Fibroblast of peridontal ligament (primary cell): ENCODE measurements around the gene IER3.

Experiments
- DNase-seq: peaks from one replicate; pipeline ENCODE4 v3.0.0-alpha.2; 2010; ENCODE audit errors: extremely low read depth

IER3 gene, protein sequence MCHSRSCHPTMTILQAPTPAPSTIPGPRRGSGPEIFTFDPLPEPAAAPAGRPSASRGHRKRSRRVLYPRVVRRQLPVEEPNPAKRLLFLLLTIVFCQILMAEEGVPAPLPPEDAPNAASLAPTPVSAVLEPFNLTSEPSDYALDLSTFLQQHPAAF

DNA sequence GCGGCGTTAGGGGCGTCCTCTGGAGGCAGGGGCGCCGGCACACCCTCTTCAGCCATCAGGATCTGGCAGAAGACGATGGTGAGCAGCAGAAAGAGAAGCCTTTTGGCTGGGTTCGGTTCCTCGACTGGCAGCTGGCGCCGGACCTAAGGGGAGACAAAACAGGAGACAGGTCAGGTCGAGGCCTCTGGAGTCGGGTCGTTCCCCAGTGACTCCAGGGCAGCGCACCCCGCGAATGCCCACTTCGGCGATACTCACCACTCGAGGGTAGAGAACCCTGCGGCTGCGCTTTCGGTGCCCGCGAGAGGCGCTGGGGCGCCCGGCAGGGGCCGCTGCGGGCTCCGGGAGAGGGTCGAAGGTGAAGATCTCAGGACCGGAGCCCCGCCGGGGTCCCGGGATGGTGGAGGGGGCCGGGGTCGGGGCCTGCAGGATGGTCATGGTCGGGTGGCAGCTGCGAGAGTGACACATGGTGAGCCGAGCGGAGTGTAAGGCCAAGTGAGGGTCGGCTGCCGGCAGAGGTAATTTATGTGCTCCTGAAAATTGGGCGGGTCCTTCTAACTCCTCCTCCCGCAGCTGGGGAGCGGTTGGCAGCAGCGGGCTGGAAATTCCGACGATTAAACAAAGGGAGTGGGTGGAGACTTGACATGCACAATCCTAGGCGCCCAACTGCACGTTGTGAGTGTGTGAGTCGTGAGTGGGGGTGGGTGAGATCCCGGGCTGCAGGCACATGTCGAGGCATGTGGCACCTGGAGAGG lies at the start of gene IER3:
Gene IER3 (minus strand): TSS at position 494 of the 752 bp plus-strand sequence. CDS start 29 bp downstream, at position 465.
- peak; percentile 86 for DNase-seq

DNA sequence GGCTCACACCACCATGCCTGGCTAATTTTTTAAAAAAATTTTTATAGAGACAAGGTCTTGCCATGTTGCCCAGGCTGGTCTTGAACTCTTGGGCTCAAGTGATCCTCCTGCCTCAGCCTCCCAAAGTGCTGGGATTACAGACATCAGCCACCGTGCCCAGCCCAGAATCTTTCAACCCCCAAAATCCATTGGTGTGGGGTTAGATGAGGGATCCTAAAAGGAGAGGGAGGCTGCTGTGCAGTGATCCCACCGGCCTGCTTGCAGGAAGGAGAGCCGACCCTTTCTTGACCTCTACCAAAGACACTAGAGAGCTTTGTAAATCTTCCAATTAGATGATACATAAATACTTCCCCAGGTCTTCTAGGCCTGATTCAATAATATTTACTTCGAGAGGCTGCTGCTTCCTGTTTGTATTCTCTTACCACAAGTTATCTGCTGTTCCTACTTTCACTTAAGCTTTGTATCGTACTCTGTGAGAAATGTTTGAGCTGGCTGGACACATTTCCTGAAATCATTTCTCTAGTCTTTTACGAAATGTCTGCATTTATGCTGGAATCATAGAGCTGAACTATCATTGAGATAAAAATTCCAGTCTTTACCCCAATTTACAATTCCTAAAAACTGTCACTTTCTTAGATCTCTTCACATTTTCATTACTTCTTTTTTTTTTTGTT lies 49.3 kb upstream of the IER3 start:
- peak; percentile 70 for DNase-seq

DNA sequence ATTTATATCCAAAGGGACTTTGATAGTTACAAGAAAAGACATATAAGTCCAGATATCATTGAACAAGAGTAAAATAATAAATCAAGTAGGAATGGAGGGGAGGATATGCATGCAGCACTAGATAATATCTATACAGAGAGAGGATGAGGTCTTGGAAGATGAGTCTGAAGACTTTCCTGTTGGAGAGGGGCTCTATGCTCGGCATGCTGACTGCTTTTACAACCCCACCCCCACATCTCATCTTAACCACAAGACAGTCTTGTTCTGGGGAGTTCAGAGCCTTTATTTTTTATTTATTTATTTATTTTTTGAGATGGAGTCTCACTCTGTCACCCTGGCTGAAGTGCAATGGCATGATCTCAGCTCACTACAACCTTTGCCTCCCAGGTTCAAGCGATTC lies 48.4 kb upstream of the IER3 start:
- no peak for DNase-seq

DNA sequence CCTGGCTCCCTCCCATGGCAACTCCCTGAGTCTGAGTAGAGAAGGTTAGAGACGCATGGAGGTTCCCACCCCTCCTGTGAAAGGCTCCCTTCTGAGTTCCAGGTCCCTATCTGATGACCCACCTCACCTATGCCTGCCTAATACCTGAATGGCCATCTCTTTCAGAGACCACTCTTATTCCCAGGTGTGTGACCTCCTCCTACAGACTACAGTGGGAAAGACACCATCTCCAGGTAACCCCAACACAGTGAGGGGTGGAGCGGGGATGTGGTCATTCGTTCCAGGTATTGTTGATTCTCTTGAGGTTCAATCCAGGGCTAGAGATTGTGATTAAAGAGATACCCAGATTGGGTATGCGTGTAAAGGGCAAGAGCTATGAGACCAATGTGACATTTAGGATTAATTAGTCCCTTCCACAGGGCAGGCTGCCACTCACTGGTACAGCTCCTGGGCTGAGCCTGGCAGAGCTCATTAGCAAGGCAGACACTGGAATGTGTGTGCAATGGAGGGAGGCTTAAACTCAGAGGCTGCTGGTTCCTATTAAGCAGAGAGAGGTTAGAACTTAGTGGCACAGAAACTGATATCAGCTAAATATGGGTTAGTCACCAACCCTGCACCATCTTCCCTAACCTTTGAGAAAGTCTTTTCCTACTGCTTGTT lies 46.5 kb upstream of the IER3 start:
- DNase-seq, result no peak

DNA sequence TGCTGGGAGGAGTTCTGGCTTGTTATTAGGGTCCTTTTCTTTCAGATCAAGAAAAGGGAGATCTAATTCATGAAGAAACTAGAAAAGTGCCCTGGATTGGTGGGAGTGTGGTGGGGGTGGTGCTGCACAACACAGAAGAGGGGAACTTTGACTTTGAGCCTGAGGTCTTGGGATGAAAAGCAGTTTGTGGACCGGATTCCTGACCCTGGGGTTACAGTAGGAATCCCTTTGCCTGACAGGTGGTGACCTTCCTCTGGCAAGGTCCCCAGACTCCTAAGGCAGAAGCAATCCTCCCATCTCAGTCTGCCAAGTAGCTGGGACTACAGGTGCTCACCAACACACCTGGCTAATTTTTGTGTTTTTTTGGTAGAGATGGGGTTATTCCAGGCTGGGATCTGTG lies 45.3 kb upstream of the IER3 start:
- no peak for DNase-seq

DNA sequence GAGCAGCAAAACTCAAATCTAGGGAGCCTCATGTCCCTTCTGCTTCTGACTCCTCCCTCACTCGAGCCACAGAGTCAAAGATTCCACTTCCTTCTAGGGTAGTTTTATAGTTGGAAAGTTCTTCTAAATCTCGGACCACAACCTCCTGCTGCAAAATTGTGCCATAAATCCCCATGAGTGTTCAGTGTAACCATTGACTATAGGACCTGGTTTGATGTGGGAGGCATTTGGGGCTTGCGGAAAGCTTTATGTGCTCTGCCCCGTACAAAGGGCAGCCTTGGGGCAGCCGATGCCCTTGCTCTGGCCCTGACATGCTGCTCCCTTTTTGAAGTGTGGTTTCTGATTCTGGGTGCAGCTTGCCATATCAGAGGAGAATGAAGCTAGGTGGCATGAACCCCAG lies 43.6 kb upstream of the IER3 start:
- peak; percentile 84 for DNase-seq

DNA sequence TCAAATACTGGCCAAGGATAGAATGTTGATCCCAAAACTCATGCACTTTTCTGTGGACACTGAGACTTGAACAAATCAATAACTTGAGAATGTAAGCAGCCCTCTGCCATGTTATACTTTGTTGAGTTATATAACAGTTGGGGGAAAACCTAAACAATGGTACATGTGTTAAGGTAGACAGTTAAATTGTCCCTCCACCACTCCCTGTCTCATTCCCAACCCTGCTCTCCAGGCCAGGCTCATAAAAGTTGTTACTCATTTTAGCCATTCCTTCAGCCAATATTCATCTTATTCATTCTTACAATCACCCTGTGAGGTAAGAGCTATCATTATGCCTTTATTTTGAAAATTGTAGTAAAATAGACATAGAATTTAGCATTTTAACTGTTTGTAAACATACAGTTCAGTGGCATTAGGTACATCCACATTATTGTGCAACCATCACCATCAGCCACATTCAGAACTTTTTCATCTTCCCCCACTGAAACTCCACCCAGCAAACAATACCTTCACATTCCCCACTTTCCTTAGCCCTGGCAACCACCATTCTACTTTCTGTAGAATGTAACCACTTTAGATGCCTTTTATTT lies 38.2 kb upstream of the IER3 start:
- peak; percentile 56 for DNase-seq

DNA sequence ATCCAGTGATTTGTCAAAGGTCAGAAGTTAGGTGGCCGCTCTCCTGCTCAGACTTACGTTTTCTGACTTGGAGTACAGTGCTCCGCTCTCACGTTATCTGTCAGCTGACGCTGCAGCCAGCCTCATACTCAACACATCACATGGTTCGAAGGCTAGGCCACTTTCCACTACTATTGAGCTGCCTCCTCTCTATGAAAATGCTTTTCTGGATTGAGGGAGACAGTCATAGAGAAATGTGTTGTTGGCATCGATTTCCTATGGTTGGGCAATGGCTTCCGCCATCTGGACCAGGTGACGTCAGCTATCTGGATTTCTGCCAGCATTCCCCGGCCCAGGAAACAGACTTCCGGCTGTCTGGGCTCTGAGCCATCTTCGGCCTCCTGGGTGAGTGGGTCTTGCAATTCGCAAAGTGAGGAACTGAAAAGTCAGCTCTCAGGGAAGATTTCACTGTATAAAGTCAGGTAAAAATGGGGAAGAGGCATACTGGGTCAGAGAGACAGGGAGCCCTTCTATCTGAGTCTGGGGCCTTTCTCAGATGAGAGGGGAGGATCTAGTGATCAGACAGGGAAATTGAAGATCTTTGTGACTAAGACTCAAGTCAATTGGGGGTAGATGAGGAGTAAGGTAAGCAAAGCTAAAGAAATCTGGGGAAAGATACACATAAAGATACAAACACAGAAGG lies 37.5 kb upstream of the IER3 start:
- peak; percentile 100 for DNase-seq

DNA sequence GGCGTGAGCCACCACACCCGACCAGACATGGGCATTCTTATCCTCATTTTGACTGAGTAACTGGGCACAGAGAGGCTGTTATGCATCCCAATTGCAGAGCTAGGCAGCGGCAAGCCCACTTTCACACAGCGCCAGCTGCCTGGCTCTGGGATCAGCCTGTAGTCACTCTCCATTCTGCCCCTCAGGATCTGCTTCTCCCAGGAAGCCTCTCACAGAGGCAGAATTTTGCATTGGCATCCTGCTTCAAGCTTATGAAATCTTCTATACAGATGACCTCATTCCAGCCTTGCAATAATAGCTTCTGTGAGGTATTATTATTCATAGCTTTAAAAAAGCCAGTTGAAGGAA lies 37.0 kb upstream of the IER3 start:
- no peak for DNase-seq

DNA sequence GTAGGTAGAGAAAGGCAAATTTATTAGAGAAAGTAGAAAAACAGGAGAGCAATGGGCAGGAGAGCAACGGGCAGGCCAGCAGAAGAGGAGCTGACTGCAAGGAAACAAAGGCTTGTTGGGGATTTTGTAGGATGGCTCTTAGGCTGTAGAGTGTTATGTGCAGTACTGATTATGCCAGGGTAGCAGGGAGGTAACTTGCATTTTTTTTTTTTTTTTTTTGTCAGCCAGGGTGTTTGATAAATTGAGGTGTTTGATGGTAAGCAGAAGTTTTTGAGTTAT lies 36.2 kb upstream of the IER3 start:
- no peak for DNase-seq

DNA sequence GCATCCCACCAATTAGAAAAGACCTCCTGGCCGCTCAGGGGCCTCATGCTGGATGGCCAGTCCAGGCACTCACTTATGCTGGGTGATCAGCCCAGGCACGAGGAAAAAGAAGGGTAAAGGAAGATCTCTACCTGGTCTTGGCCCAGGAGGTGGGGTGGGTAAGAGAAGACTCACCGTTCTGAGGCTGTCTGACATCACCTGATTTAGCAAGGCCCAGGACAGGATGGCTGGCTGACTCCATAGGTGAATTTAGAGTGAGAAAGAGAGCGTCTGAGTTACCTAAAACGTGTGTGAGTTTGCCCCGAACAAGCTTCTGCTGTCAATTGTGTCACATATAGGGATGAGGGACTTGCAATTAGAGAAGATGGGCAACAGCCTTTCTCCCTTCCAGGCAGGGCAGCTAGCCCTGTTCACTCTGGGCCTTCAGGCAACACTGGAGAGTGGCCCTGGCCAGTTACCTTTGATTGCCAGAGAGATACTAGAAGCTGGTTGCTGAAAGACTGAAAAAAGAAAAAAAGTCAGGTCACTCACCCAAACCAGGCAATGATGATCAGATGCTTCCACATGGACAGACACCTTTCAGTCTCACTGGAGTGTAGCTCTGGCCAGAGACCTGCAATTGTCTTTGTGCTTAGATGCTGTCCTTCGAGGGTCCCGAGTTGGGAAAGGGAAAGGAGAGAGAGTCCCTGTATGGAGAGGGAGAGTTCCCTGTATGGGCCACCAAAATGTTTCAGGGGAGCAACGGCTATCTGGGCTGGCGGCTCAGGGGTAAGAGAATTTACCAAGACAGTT lies 35.7 kb upstream of the IER3 start:
- DNase-seq, result no peak

DNA sequence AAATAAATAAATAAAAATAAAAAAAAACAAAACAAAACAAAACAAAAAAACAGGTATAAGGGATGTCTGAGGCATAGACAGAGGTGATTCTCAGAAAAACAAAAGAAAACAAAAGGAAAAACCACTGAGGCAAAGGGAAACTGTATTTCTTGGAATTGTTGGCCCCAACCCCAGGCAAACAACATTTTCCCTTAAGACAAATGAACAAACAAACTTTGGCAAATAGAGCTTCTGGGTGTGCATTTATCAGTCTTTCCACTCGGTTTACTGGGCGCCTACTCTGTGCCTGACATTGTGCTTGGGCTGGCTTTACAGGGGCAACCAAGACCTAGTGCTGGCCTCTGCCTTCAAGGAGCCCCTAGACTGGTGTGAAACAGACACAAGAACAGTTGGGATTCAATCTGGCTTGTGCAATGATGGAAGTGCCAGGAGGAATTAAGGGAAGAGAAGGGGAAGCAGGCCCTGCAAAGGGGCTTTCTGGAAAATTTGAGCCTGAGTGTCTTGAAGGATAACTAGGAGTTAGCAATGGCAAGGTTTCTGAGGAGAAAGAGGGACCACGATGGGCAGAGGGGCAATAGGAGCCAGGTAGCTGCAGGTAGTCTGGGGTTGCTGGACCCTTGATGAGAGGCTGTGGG lies 33.8 kb upstream of the IER3 start:
- no peak for DNase-seq

DNA sequence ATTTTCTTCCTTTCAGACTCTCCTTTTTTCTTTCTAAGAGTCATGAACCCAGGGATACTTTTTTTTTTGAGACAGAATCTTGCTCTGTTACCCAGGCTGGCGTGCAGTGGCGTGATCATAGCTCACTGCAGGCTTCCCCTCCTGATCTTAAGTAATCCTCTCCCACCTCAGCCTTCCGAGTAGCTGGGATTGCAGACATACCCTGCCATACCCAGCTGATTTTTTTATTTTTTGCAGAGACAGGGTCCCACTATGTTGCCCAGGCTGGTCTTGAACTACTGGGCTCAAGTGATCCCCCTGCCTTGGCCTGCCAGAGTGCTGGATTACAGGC lies 32.8 kb upstream of the IER3 start:
- no peak for DNase-seq

DNA sequence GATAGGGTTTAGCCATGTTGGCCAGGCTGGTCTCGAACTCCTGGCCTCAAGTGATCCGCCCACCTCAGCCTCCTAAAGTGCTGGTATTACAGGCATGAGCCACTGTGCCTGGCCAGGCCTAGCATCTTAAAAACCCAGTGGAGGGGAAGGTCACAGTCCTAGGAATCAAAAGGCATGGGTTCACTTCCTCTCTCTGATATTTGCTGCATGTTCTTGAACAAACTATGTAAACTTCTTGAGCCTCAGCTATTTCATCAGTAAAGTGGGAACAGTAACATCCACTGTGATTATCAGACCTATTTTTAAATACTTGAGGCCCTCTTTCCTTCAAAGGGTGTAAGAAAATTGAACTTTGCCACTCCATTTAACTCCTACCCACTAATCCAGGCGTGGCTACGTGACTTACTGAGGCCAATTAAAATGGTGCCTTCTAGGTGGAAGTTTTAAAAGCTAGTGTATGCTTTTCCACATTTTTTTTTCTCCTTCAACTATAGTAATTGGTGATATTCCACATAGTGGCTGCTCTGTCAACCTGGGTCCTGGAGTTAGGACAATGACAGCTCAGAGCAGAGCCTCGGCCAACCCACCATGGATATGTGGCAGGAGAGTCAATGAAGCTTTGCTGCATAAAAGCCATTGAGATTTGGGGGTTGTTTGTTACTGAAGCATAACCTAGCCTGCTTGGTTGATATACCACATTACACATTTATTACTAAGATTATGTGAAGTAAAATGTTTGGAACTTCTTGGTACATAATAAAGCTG lies 32.2 kb upstream of the IER3 start:
- DNase-seq, result no peak

DNA sequence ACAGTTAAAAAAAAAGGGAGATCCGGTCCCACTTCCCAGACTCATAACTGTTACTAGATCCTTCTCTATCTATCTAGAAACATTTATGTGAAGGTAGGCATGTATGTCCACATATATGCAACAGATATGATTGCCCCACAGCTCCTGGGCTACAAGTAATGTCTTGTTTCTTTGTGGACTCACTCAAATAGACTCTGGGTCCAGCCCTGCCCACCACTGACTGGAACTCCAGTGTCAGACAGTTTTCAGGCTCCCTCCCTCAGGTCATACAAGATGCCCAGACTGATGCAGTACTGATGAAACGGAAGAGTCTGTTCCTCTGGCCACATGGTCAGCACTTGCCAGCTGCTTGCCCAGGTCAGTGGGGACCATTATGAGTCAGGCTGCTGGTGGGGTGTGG lies 30.8 kb upstream of the IER3 start:
- no peak for DNase-seq

DNA sequence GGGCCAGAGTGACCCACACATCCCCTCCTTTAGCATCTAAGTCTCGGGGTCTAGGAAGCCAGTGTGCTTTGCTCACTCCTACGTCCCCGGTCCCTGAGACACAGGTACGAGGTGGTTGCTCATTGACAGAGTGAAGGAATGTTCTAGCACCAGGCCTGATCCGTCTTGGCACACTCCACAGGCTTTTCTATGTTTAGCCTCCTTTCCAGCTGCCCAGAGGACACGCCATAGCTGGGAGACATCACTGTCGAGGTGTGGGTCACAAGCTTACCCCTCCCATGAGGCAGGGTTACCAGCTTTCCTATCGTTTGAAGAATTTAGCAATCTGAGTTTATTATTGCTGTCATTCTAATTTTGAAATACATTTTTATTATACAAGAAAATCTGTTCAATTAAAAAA lies 30.4 kb upstream of the IER3 start:
- no peak for DNase-seq

DNA sequence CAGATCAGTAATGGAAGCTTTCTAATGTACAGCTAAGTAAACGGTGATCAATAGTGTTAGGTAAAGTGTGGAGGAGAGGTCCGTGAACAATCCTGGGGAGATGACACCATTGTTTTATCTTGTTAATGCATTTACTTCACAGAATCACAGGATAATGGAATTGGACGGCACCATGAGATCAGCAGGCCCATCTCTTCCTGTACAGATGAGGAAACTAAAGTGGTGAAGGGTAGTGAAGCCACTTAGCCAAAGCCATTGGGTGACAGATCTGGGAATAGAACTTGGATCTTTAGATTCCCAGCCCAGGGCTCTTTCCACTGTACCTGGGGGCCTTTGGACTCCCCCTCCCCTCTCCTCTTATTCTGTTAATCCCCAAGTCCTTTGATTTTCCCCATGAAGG lies 26.2 kb upstream of the IER3 start:
- DNase-seq, result no peak

DNA sequence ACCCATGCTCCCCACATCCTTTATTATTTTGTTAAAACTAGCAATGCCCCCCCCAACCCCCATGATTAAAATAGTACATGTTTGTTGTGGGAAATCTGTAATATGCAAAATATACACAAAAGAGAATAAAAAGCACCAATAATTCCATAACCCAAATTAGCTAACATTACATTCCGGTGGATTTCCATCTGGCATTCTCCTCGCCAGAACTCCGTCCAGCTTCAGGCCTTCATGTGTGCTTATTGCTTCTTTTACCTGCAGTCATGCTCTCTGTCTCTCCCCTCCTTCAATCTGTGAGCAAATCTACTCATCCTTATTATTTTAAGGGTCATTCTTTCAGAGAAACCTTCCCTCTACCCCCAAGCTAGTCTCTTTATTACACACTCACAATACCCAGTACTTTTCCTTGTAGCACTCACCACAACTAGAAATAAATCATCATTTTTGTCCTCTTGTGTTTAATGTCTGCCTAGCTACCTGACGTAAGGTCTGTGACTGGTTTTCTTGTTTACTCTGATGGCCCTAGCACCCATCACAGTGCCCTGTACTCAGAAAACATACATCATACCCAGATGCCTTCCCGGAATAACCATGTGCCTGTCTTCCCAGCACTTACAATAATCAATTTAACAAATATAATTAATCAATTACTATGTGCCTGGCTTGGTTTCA lies 25.6 kb upstream of the IER3 start:
- DNase-seq, result no peak

DNA sequence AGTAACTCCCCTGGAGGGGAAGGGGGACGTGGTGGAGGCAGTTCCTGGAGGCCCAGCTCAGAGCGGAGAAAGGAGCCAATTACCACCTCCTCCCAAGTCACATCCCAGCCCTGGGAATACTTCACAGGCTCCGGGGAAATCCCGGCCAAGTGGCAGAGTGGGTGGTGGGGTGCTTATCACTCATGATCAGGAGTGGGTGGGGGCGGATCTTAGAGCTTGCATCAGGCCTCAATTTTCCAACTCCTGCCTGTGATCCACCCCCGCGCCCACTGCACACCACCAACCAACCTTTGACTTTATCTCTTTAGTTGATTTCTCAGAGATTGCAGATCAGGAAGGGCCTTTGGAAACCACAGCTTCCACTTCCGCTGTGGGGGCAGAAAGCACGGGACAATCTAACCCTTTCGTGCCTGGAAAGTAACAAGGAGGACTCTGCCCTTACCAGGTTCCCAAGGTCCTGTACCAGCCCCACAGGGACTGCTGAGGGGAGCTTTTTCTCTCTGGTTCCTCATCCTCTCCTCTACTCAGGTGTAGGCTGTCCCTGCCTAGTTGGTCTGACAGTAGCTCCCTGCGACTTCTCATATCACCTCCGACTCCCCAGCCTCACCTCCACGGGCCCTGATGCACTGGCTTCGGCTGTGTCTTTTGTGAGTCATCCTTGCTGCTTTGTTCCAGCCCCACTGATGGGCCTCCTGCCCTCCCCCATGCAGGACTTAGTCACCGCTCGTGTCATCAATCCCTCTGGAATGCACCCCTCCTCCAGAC lies 24.9 kb upstream of the IER3 start:
- peak; percentile 84 for DNase-seq
